Gastroesophageal sphincter (tissue), 4 donors: ENCODE results near the gene BLOC1S3. TPM values are rescaled to one million over a fixed set of nuclear protein-coding genes. Genes with fewer than 3 reads are reported as not detected.

Experiments used
- ATAC-seq: fragments of 150-250 bp; one replicate; pipeline ENCODE4 v1.9.1; 2016; ENCODE audit warnings: mild to moderate bottlenecking, moderate library complexity
- H3K27ac ChIP-seq, 4 donors: fragments of 200-600 bp; sonication (generic) in 3 of 4; 1 replicate in 3 of 4; 2 replicates in 1 of 4; pipeline ENCODE4 v1.5.1; 2016 to 2019
- H3K27me3 ChIP-seq: fragments of 200-600 bp; sonication (generic); one replicate; pipeline ENCODE4 v1.5.1; 2019
- H3K36me3 ChIP-seq, 2 donors: fragments of 200-600 bp; sonication (generic); one replicate each; pipeline ENCODE4 v1.5.1; 2019; ENCODE audit warnings: control low read depth in 1 of 2
- H3K4me1 ChIP-seq, 3 donors: fragments of 200-600 bp; sonication (generic); 1 replicate in 2 of 3; 2 replicates in 1 of 3; pipeline ENCODE4 v1.5.1; 2016 to 2019; ENCODE audit warnings: control low read depth in 2 of 3
- H3K4me3 ChIP-seq, 2 donors: fragments of 200-600 bp; sonication (generic); one replicate each; pipeline ENCODE4 v1.5.1; 2019; ENCODE audit warnings: mild to moderate bottlenecking in 1 of 2, moderate library complexity in 1 of 2
- H3K9me3 ChIP-seq, 3 donors: fragments of 200-600 bp; sonication (generic); one replicate each; pipeline ENCODE4 v1.5.1; 2017 to 2019; ENCODE audit warnings: control low read depth in 2 of 3
- CTCF ChIP-seq, 4 experiments: fragments of 200-600 bp in 2 of 4; fragments of 450-650 bp in 2 of 4; sonication (generic) in 1 of 4; IDR thresholded peaks; one replicate each; pipeline ENCODE4 v1.5.1; 2017 to 2019; ENCODE audit warnings: antibody characterized with exemption in 4 of 4, mild to moderate bottlenecking in 2 of 4, moderate library complexity in 2 of 4
- EP300 ChIP-seq: sonication (generic); formaldehyde crosslinking; IDR thresholded peaks from one replicate; pipeline ENCODE4 v1.6.1; 2017; ENCODE audit warnings: antibody characterized with exemption, mild to moderate bottlenecking
- POLR2A ChIP-seq, 2 donors: fragments of 450-650 bp; IDR thresholded peaks; one replicate each; pipeline ENCODE4 v1.6.1; 2017; ENCODE audit warnings: antibody characterized with exemption in 2 of 2, mild to moderate bottlenecking in 2 of 2, moderate library complexity in 1 of 2
- POLR2AphosphoS5 ChIP-seq: sonication (generic); formaldehyde crosslinking; IDR thresholded peaks from one replicate; pipeline ENCODE4 v1.6.1; 2017; ENCODE audit warnings: antibody characterized with exemption
- WGBS, 2 donors: methylation state at CpG; one replicate each; pipeline ENCODE4 v1.1.5; 2018; ENCODE audit warnings: low coverage in 1 of 2; 5-methylcytosine and 5-hydroxymethylcytosine counted together
- total RNA-seq, 4 donors: library from RNA; depleted of rRNA; stranded (reverse); fragments of >200 nt; gene quantifications; one replicate each; pipeline ENCODE4 v1.1.0, GENCODE V29; 2016

BLOC1S3 gene
- total RNA-seq, 4 donors from 2014 or later: 5.0 to 17.0 (median 7.8) TPM

GRCh38 chr19:45205810-45206209, 27.2 kb downstream of the BLOC1S3 start:
- ATAC-seq: no peak
- Histone ChIP-seq H3K4me1 (no peaks in the 10 kb centered on the region), H3K36me3 (no peaks in the 10 kb centered on the region), H3K9me3 (no peaks in the 10 kb centered on the region), H3K27ac (no peak overlapping the region), H3K4me3 (no peak overlapping the region), H3K27me3 (peaks cover 6% of the 10 kb centered on the region)
- 75 to 87% methylated on average over 6 to 12 of the region's 12 CpGs for WGBS, 2 donors
- no peak for TF ChIP-seq CTCF (IDR thresholded peaks at IDR 0.05)
- TF ChIP-seq POLR2A (IDR thresholded peaks at IDR 0.05): no peak
- no peak for TF ChIP-seq POLR2AphosphoS5
- TF ChIP-seq EP300: no peak

- Histone ChIP-seq H3K27ac (no peak overlapping the region), H3K36me3 (no peaks in the 10 kb centered on the region), H3K27me3 (peaks cover 11% of the 10 kb centered on the region), H3K4me1 (no peaks in the 10 kb centered on the region), H3K4me3 (no peak overlapping the region), H3K9me3 (no peaks in the 10 kb centered on the region)
- 86% methylated on average over 2 of the region's 3 CpGs; no CpG with 5 or more reads in 1 of the 2 donors for WGBS, 2 donors
- TF ChIP-seq POLR2AphosphoS5 (no peak), EP300 (no peak), CTCF (IDR thresholded peaks at IDR 0.05) (no peak), POLR2A (IDR thresholded peaks at IDR 0.05) (no peak)
- ATAC-seq: no peak
These were observed 27.7 kb downstream of the BLOC1S3 start for GRCh38 chr19:45206328-45206727.

GRCh38 chr19:45211751-45212381, 33.3 kb downstream of the BLOC1S3 start:
- 10 to 14% methylated on average over 2 to 10 of the region's 17 CpGs for WGBS, 2 donors
- Histone ChIP-seq H3K9me3 (no peaks in the 10 kb centered on the region), H3K27me3 (peaks cover 64% of the 10 kb centered on the region), H3K4me3 (no peak overlapping the region), H3K27ac (peak overlapping the region in 2 of 4 donors; percentile 11 to 40), H3K4me1 (peaks cover 0 to 19% (median 5%) of the 10 kb centered on the region in 3 donors), H3K36me3 (no peaks in the 10 kb centered on the region)
- TF ChIP-seq EP300 (no peak), POLR2AphosphoS5 (no peak), POLR2A (IDR thresholded peaks at IDR 0.05) (no peak), CTCF (IDR thresholded peaks at IDR 0.05) (no peak)
- peak; percentile 77 for ATAC-seq

GRCh38 chr19:45213031-45213430, 34.4 kb downstream of the BLOC1S3 start:
- TF ChIP-seq EP300: no peak
- TF ChIP-seq POLR2A (IDR thresholded peaks at IDR 0.05): no peak
- no peak for TF ChIP-seq CTCF (IDR thresholded peaks at IDR 0.05)
- TF ChIP-seq POLR2AphosphoS5: no peak
- Histone ChIP-seq H3K27me3 (peaks cover 76% of the 10 kb centered on the region), H3K4me3 (no peak overlapping the region), H3K36me3 (no peaks in the 10 kb centered on the region), H3K9me3 (no peaks in the 10 kb centered on the region), H3K4me1 (peaks cover 0 to 27% (median 5%) of the 10 kb centered on the region in 3 donors), H3K27ac (peak overlapping the region in 2 of 4 donors; percentile 24 to 38)
- ATAC-seq: no peak
- WGBS, 2 donors: 60 to 89% methylated on average over 3 of the region's 23 CpGs
